Activated T-helper 17 cell treated with anti-CD3 and anti-CD28 coated beads, Interleukin-2, amount 50 U/mL, for 72 hours (primary cell): ENCODE results near the gene PAK3. TPM values are rescaled to one million over a fixed set of nuclear protein-coding genes. Genes with fewer than 3 reads are reported as not detected.

Experiments used
- ATAC-seq: fragments of 150-1000 bp; cut with Tn5 transposase; replicated peaks from 2 replicates; pipeline ENCODE4 v1.10.0; 2021; ENCODE audit warnings: mild to moderate bottlenecking, moderate library complexity
- H3K27ac Mint-ChIP-seq: one replicate; pipeline ENCODE4 v1.8.0; 2022; ENCODE audit warnings: mixed read lengths
- H3K27me3 Mint-ChIP-seq: one replicate; pipeline ENCODE4 v1.8.0; 2022; ENCODE audit warnings: mixed read lengths
- H3K36me3 Mint-ChIP-seq: one replicate; pipeline ENCODE4 v1.8.0; 2022; ENCODE audit warnings: low read depth, mild to moderate bottlenecking, mixed read lengths
- H3K4me1 Mint-ChIP-seq: one replicate; pipeline ENCODE4 v1.8.0; 2022; ENCODE audit warnings: mixed read lengths
- H3K4me3 Mint-ChIP-seq: one replicate; pipeline ENCODE4 v1.8.0; 2022; ENCODE audit warnings: mild to moderate bottlenecking, mixed read lengths
- H3K9me3 Mint-ChIP-seq: one replicate; pipeline ENCODE4 v1.8.0; 2022; ENCODE audit warnings: mixed read lengths
- total RNA-seq, 2 donors: library from RNA; stranded (reverse); gene quantifications; one replicate each; pipeline ENCODE4 v1.2.3, GENCODE V29; 2022

PAK3 gene
- total RNA-seq = 1 to 10 TPM in 1 of 2 donors, under 1 TPM in 1; 0.67 to 2.4 TPM

DNA sequence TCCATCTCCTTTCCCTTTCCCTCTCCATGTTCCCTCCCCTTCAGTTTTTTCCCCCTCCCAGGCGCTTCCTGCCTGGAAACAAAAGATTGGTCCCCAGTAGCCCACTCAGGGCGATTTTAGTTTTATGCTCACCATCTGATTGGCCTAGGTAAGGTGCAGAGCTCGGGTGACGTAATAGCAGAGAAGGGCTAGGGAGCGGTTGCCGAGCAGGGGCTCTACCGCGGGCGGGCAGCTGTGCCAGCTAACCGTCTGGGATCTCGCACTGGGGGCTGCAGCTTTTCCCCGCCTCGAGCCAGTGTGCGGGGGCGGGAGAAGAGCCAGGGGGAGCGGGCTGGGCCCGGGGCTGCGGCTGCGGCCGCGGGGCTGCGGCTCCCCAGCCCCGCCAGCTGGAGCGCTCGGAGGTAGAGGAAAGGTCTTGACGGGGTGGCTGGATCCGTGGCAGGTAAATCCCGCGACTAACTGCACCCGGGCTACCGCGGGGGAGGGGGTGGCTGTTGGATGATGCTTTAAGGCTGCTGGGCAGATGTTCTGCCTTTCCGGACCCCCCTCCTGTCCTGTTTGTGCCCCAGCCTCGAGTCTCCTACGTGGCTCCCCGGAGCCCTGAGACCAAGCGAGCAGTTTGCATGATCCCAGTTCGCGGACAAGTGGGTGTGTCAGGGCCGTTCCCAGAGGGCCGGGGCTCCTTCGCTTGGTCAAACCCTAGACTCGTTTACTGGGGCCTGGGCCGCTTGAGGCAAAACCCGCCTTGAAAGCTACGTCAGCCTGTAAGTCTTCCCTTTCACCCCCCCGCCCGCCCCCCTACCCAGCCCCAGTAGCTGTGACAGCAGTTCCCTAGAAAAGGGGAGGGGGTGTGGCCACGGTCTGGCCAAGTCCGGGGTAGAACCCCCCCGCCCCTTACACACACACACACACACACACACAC, at the start of gene PAK3:
Gene PAK3, plus strand, starts transcription at position 218 of the 922 bp plus-strand sequence. CDS start 26,913 bp downstream, outside the sequence.
- peak within 1 kb of the TSS; percentile 88 for H3K4me3 Mint-ChIP-seq
- peak within 1 kb of the TSS; percentile 62 for H3K27ac Mint-ChIP-seq
- no peaks in the 10 kb centered on the region for H3K27me3 Mint-ChIP-seq
- peak; percentile 90 for ATAC-seq
- H3K9me3 Mint-ChIP-seq = no peaks in the 10 kb centered on the region
- no peaks in the 10 kb centered on the region for H3K36me3 Mint-ChIP-seq
- H3K4me1 Mint-ChIP-seq = peaks cover 3% of the 10 kb centered on the region

DNA sequence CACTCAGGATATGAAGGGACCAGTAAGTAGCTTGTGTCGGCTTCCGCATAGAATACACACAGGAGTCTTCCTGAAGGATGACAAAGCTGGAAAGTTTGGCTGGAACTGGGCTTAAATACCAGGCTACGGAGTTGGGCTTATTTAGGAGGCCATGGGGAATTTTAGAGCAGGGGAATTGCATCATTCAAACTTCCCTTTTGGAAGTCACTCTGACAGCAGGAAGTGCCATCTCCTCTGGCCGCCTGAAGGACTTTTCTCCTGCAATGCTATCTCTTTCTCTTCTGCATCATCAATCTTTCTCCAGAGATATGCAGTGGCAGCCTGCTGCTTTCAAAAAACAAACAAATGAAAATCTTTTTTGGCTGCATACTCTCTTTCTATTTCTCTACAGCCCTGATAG, 48.4 kb upstream of the PAK3 start:
- Mint-ChIP-seq H3K36me3 (no peaks in the 10 kb centered on the region), H3K27ac (no peak overlapping the region), H3K9me3 (no peaks in the 10 kb centered on the region), H3K4me3 (no peak overlapping the region), H3K27me3 (no peaks in the 10 kb centered on the region), H3K4me1 (no peaks in the 10 kb centered on the region)
- ATAC-seq = no peak

DNA sequence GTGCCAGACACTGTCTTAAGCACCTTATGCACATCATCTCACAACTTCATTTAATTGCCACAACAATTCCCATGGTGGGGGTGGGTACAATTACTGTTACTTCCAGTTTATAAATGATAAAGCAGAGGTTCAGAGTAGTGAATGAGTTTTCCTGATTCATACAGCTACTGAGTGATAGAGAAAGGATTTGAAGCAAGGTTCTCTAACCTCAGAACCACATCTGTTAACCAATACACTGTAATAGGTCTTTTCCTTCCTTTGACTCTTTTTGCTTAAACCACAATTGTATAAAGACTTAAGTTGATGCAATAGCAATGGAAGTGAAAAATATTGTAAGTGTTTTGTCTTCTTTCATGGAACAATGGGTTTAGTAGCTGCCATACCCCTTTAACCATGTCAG, 43.5 kb upstream of the PAK3 start:
- Mint-ChIP-seq H3K27me3 (no peaks in the 10 kb centered on the region), H3K4me3 (no peak overlapping the region), H3K4me1 (no peaks in the 10 kb centered on the region), H3K9me3 (no peaks in the 10 kb centered on the region), H3K36me3 (no peaks in the 10 kb centered on the region), H3K27ac (no peak overlapping the region)
- ATAC-seq = peak; percentile 72

- ATAC-seq = no peak
- no peaks in the 10 kb centered on the region for H3K9me3 Mint-ChIP-seq
- no peaks in the 10 kb centered on the region for H3K36me3 Mint-ChIP-seq
- H3K27me3 Mint-ChIP-seq = peaks cover 3% of the 10 kb centered on the region
- no peak overlapping the region for H3K27ac Mint-ChIP-seq
- H3K4me1 Mint-ChIP-seq = no peaks in the 10 kb centered on the region
- no peak overlapping the region for H3K4me3 Mint-ChIP-seq
These were observed 24.3 kb upstream of the PAK3 start for GRCh38 chrX:111071542-111072277.

DNA sequence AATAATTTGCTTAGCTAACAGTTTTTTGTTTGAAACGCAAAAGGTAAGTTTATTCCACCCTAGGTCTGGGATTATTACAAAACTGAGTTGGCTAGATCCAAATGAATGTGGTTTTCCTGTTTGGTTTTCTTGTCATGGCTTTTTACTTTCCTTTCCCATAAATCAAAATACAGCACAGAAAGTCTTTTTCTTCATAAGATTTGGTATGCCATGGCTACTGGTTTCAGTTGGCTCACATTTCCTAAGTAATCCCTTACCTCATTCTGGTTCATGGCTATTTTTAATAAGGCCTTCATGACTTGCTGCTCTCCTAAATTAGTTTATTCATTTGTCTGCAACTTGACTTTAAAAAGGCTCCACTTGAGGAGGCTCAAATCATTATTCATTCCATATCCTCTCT, 12.9 kb upstream of the PAK3 start:
- H3K36me3 Mint-ChIP-seq = no peaks in the 10 kb centered on the region
- no peak overlapping the region for H3K27ac Mint-ChIP-seq
- ATAC-seq = no peak
- no peak overlapping the region for H3K4me3 Mint-ChIP-seq
- H3K4me1 Mint-ChIP-seq = peaks cover 4% of the 10 kb centered on the region
- no peaks in the 10 kb centered on the region for H3K9me3 Mint-ChIP-seq
- H3K27me3 Mint-ChIP-seq = peaks cover 3% of the 10 kb centered on the region

GRCh38 chrX:111086591-111087006, 9.4 kb upstream of the PAK3 start:
- Mint-ChIP-seq H3K36me3 (no peaks in the 10 kb centered on the region), H3K9me3 (no peaks in the 10 kb centered on the region), H3K27me3 (peaks cover 12% of the 10 kb centered on the region), H3K4me3 (no peak overlapping the region), H3K4me1 (peaks cover 4% of the 10 kb centered on the region), H3K27ac (no peak overlapping the region)
- no peak for ATAC-seq

GRCh38 chrX:111088628-111089027, 7.4 kb upstream of the PAK3 start:
- no peak overlapping the region for H3K4me3 Mint-ChIP-seq
- no peak for ATAC-seq
- no peaks in the 10 kb centered on the region for H3K36me3 Mint-ChIP-seq
- no peaks in the 10 kb centered on the region for H3K9me3 Mint-ChIP-seq
- peaks cover under 1% of the 10 kb centered on the region for H3K4me1 Mint-ChIP-seq
- no peak overlapping the region for H3K27ac Mint-ChIP-seq
- peaks cover 12% of the 10 kb centered on the region for H3K27me3 Mint-ChIP-seq

DNA sequence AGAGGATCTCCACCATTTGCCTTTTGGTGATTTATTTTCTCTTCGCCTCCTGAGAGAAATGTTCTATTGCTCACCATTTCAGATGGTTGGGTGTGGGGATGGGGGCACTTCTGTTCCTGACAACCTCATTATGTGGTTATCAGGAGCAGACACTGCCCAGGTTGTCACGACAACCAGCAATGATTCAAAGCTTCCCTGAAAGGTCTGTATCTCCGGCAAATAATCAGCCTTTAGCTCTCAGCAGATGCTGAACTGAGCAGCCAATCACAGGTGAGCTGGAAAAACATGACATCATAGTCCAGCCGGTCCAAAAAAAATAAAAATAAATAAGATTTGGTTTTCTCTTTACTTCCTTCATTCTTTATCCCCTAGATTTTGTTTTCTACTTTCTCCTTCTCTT, 5.5 kb upstream of the PAK3 start:
- Mint-ChIP-seq H3K9me3 (no peaks in the 10 kb centered on the region), H3K27me3 (peaks cover 12% of the 10 kb centered on the region), H3K27ac (no peak overlapping the region)

GRCh38 chrX:111098874-111099273, 2.9 kb downstream of the PAK3 start:
- H3K9me3 Mint-ChIP-seq = no peaks in the 10 kb centered on the region
- no peaks in the 10 kb centered on the region for H3K36me3 Mint-ChIP-seq
- peak; percentile 71 for ATAC-seq
- peak overlapping the region; percentile 59 for H3K4me3 Mint-ChIP-seq
- peaks cover 3% of the 10 kb centered on the region for H3K4me1 Mint-ChIP-seq
- H3K27me3 Mint-ChIP-seq = no peaks in the 10 kb centered on the region
- H3K27ac Mint-ChIP-seq = peak overlapping the region; percentile 17

More for the DNA sequence above, 5.5 kb upstream of the PAK3 start:
- Mint-ChIP-seq H3K4me1 (no peaks in the 10 kb centered on the region), H3K36me3 (no peaks in the 10 kb centered on the region), H3K4me3 (no peak overlapping the region)
- no peak for ATAC-seq

- H3K27ac Mint-ChIP-seq = no peak overlapping the region
- H3K27me3 Mint-ChIP-seq = no peaks in the 10 kb centered on the region
- peak; percentile 25 for ATAC-seq
- peaks cover 3% of the 10 kb centered on the region for H3K4me1 Mint-ChIP-seq
- H3K4me3 Mint-ChIP-seq = no peak overlapping the region
- H3K36me3 Mint-ChIP-seq = no peaks in the 10 kb centered on the region
- H3K9me3 Mint-ChIP-seq = no peaks in the 10 kb centered on the region
These were observed 4.2 kb downstream of the PAK3 start for GRCh38 chrX:111100191-111100590.

DNA sequence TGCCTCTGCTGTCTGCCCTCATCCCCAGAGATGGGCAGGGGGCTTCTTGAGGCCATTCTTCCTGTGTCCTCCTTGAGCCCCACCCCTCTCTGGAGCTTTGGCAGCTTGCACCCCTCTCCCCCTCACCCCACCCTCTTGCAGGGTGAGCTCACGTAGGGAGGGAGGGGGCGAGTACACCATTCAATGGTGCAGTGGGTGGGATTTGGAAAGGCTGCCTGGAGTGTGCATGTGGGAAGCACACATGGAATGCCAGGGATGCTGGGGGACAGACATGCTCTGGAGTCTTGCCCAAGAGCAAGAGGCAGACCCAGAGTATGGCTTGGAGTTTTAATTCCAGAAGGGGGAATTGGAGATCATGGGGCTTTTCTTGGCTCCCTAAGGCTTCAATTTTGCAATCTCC, 5.6 kb downstream of the PAK3 start:
- H3K27ac Mint-ChIP-seq = no peak overlapping the region
- H3K36me3 Mint-ChIP-seq = no peaks in the 10 kb centered on the region
- no peaks in the 10 kb centered on the region for H3K27me3 Mint-ChIP-seq
- no peaks in the 10 kb centered on the region for H3K9me3 Mint-ChIP-seq
- peaks cover 3% of the 10 kb centered on the region for H3K4me1 Mint-ChIP-seq
- ATAC-seq = no peak
- H3K4me3 Mint-ChIP-seq = no peak overlapping the region

- Mint-ChIP-seq H3K4me1 (peaks cover 3% of the 10 kb centered on the region), H3K4me3 (no peak overlapping the region)
These were observed 6.6 kb downstream of the PAK3 start for GRCh38 chrX:111102636-111103035.

GRCh38 chrX:111103246-111103645, 7.3 kb downstream of the PAK3 start:
- no peak for ATAC-seq
- no peak overlapping the region for H3K4me3 Mint-ChIP-seq
- H3K27ac Mint-ChIP-seq = no peak overlapping the region
- H3K27me3 Mint-ChIP-seq = no peaks in the 10 kb centered on the region
- H3K9me3 Mint-ChIP-seq = no peaks in the 10 kb centered on the region
- no peaks in the 10 kb centered on the region for H3K36me3 Mint-ChIP-seq
- no peaks in the 10 kb centered on the region for H3K4me1 Mint-ChIP-seq

More at GRCh38 chrX:111102636-111103035, 6.6 kb downstream of the PAK3 start:
- Mint-ChIP-seq H3K9me3 (no peaks in the 10 kb centered on the region), H3K27me3 (no peaks in the 10 kb centered on the region), H3K27ac (no peak overlapping the region), H3K36me3 (no peaks in the 10 kb centered on the region)
- ATAC-seq = no peak

DNA sequence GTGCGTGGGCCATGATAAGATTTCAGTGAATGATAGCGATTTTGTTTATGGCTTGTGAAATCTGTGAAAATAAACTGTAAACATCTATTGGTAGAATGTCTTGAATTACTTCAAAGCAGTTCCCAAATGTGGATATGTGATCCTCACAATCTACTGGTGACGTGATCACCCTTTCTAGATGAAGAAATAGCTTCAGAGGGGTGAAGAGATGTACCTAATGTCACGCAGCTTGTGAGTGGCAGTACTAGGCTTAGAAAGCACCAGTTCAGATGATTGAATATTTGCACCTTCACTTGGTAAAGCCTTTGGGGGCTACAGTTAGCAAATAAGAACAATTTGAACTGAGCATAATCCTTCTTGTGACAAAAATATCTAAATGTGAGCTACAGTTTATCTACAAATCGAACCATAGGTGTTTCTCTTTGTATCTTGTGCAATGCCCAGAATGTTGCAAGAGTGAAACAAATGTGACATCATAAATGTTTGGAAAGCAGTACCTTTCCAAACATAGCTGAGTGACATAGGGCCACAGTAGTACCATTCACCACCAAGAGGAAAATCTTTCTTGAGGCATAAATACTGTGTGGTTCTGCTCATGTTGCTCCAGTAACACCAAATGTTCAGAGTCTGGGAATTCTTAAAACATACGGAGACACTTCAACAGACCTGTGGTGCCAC, 14.2 kb downstream of the PAK3 start:
- no peaks in the 10 kb centered on the region for H3K9me3 Mint-ChIP-seq
- no peaks in the 10 kb centered on the region for H3K36me3 Mint-ChIP-seq
- H3K4me1 Mint-ChIP-seq = no peaks in the 10 kb centered on the region
- no peak for ATAC-seq
- H3K27me3 Mint-ChIP-seq = no peaks in the 10 kb centered on the region
- no peak overlapping the region for H3K27ac Mint-ChIP-seq
- H3K4me3 Mint-ChIP-seq = no peak overlapping the region
